Activated T-cell treated with anti-CD3 and anti-CD28 coated beads for 4 hours (primary cell): Measurements from ENCODE around the gene ULK1.

Source experiments
- DNase-seq: peaks from one replicate; pipeline ENCODE4 v3.0.0-alpha.2; 2020

Gene ULK1

DNA sequence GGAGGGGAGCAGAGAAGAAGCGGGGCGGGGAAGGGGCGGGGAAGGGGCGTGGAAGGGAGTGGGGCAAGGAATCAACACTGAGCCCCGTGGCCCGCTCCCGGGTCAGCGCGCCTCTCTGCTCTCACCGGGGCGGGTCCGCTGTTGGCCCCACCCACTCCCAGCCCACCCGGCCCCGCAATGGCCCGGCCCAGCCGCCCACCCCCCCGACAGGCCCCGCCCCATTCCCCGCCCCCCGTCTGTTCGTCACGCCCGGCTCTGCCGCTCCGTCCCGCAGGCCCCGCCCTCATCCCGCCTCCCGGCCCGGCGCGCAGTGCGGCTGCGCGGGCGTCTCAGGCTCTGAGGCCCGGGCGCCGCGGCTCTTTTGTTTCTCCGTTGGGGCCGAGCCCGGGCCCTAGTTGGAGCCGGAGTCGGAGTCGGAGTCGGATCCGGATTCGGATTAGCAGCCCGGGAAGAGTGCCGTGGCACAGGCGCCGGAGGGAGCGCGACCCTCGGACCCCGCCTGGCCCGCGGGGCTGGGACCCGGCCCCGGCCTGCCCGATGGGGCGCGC is at the start of gene ULK1:
TSS of gene ULK1 (plus strand) at position 310 of the 548 bp plus-strand sequence. CDS start 380 bp downstream, outside the sequence.
- DNase-seq: peak; percentile 92

DNA sequence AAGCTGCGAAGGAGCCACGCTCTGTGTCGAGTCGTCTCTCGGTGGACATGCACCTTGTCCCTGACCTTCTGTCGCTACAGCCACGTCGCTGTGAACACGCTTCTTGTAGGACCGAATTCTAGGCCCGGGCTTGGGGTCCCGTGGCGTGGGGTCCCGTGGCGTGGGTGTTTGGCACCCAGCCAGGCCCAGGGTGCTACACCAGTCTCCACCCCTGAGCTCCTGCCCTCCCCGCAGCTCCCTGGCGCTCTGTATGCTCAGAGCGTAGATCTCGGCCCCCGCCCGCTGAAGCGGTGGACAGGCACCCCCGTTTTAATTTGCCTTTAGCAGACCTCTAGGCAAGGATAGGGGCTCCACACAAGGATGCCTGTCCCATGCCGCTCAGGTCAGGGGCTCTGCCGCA is 49.8 kb upstream of the ULK1 start:
- DNase-seq: no peak

DNA sequence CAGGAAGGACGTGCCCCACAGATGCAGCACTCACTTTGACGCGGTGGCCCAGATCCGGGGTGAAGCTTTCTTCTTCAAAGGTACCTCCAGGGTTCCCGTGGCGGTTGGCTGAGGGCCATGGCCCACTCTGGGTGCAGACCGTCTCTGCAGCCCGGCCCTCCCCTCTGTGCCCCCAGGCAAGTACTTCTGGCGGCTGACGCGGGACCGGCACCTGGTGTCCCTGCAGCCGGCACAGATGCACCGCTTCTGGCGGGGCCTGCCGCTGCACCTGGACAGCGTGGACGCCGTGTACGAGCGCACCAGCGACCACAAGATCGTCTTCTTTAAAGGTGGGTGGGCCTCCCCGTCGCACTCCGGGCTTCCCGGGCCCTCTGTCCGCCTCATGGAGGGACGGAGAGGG is 49.3 kb upstream of the ULK1 start:
- DNase-seq: no peak

- DNase-seq: no peak
Observed at GRCh38 chr12:131847456-131847855, 47.0 kb upstream of the ULK1 start.

DNA sequence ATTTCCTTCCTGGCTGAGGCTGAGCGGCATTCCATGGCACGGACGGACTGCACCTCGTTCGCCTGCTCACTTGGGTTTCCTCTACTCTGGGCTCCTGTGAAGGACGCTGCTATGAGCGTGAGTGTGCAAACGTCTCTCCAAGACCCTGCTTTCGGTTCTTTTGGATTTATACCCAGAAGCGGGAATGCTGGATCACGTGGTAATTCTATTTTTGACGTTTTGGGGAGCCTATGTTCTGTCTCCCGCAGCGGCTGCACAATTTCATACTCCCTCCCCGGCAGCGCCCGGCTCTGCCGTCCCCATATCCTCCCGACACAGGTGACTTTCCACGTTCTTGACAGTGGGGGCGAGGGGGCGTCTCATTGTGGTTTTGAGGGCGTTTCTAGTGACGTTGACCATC is 45.7 kb upstream of the ULK1 start:
- DNase-seq: no peak

GRCh38 chr12:131849700-131850553 is 44.5 kb upstream of the ULK1 start:
- no peak for DNase-seq

DNA sequence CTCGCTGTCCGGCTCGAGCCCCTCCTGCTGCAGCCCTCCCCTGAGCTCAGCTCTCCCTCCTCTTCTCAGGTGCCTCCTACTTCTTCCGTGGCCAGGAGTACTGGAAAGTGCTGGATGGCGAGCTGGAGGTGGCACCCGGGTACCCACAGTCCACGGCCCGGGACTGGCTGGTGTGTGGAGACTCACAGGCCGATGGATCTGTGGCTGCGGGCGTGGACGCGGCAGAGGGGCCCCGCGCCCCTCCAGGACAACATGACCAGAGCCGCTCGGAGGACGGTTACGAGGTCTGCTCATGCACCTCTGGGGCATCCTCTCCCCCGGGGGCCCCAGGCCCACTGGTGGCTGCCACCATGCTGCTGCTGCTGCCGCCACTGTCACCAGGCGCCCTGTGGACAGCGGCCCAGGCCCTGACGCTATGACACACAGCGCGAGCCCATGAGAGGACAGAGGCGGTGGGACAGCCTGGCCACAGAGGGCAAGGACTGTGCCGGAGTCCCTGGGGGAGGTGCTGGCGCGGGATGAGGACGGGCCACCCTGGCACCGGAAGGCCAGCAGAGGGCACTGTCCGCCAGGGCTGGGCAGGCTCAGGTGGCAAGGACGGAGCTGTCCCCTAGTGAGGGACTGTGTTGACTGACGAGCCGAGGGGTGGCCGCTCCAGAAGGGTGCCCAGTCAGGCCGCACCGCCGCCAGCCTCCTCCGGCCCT is 43.4 kb upstream of the ULK1 start:
- DNase-seq: no peak

DNA sequence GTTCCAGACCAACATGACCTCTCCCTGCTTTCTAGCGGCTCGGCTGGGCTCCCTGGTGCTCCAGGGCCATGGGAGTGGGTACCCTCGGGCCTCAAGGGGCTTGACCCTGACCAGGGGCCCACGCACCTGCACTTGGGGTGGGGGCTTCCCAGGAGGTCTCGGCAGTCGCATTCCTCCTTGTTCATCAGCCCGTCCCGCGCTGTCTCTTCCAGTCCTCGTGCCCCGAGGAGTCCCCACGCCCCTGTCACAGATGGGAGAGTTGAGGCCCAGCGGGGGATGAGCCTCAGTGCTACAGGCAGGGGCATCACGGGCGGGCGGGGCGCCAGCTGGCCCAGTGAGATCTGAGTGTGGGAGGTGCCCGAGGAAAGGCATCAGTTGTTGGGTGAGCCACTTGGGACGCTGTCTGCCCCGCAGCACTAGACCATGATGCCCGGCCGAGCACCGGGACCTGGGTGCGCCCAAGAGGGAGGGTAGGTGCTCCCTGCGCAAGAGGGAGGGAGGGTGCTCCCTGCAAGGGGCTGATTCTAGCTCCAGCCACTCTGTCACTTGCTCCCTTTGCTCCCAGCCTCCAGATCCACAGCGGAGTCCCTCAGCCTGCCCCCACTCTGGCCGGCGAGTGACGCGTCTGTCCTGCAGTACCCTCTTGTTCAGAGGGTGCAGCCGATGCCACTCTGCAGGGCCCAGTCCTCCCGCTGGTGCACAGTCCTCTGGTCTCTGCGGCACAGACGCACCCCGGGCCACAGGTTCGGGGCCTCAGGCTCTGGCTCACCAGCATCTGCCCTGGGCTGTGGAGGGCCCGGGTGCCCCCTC is 42.5 kb upstream of the ULK1 start:
- no peak for DNase-seq

- no peak for DNase-seq
Observed at GRCh38 chr12:131852551-131853299, 41.7 kb upstream of the ULK1 start.

DNA sequence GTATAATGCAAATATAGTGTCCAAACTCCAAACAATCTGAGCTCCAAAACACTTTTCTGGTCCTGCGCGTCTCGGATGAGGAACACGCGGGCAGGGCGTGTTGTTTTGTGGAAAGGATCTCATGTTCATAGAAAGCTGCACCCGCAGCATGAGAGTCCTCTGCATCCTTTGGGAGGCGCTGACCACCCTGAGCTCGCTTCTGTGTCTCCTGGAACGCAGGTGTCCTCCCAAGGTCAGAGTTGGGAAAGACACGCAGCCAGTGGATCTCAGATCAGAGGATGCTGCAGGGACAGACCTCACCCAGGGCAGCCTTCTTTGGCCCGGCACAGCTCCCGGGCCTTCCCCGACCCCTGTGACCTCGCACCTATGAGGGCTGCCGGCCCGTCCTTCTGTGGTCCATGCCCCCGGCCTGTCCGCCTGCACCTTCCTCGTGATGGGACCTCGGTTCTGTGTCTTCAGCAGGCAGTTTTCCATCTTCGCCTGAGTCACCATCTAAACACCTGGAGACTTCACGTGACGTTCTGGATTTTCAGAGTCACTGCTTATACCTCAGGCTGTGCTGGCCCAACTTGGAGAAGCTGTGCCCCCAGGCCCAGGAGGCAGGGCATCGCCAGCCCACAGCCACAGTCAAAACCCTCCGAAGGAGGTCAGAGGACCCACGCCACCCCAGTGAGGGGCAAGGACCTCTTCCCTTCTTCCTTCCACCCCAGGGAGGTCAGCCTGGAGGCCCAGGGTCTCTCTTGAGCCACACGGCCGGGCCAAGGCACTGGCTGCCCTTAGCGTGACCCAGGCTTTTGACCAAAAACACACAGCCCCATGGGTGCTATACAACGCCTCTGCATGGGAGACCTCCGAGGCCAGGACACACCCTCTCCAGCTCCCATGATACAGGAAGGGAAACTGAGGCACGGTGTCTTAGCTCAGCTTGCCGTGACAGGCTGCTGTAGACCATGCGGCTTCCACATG is 40.3 kb upstream of the ULK1 start:
- no peak for DNase-seq

DNA sequence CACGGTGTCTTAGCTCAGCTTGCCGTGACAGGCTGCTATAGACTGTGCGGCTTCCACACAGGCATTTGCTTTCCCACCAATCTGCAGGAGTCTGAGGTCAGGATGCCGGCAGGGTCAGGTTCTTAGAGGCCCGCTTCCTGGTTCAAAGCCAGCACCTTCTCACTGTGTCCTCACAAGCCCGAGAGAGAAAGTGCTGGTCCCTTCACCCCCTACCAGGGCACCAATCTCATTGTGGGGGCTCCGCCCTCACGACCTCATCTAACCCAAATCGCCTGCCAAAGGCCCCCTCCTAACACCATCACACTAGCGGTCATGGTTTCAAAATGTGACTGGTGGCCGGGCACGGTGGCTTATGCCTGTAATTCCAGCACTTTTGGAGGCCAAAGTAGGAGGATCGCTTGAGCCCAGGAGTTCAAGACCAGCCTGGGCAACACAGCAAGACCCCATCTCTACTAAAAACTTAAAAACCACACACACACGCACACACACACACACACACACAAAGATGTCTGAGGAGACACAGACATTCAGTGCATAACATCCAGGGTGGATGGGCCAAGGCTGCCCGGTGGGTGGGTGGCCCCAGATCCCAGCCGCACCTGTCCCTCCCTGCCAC is 39.5 kb upstream of the ULK1 start:
- DNase-seq: no peak

GRCh38 chr12:131855521-131856142 is 38.8 kb upstream of the ULK1 start:
- DNase-seq: no peak

GRCh38 chr12:131856366-131857097 is 37.9 kb upstream of the ULK1 start:
- no peak for DNase-seq

DNA sequence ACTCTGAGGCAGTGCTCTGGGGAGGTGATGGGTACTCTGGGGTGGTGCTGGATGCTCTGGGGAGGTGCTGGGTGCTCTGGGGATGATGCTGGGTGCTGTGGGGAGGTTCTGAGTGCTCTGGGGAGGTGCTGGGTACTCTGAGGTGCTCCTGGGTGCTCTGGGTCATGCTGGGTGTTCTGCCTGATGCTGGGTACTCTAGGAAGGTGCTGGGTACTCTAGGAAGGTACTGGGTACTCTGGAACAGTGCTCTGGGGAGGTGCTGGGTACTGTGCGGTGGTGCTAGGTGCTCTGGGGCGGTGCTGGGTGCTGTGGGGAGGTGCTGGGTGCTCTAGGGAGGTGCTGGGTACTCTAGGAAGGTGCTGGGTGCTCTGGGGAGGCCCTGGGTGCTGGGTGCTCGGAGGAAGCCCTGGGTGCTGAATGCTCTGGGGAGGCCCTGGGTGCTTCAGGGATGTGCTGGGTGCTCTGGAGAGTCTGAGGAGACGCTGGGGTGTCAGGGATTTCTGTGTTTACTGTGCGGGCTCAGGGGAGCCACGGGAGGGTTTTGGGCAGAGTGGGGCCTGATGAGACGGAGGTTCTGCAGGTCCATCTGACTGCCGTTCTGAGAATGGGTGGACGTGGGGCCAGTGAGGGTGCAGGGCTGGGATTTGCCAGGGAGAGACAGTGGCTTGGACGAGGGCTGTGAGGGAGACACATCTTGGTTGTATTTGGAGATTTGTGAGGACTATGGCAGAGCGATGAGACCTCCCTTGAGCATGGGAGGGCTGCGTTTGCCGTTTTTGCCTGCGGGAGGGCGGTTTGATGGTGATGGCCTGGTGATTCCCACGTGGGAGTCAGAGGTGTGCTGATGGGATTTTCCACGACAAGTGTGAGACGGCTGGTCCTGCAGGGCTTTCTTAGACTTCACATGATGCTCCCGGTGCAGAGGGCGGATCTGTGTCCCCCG is 36.2 kb upstream of the ULK1 start:
- DNase-seq: no peak

GRCh38 chr12:131860472-131861260 is 33.8 kb upstream of the ULK1 start:
- DNase-seq: no peak

GRCh38 chr12:131861261-131862083 is 33.0 kb upstream of the ULK1 start:
- no peak for DNase-seq

DNA sequence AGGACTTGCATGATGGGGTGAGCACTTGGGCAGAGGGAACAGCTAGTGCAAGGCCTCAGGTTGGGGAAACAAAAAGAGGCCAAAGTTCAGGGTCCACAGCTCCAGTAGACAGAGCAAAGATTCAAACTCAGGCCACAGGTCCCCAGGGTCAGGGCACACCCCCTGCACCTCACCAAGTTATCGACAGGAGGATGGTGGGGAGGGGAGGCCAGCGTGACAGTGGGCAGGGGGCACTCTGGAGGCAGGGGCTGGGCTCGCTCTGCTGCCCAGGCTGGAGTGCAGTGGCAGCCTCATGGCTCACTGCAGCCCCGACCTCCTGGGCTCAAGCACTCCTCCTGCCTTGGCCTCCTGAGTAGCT is 32.4 kb upstream of the ULK1 start:
- no peak for DNase-seq
